Measurements from ENCODE around the gene RTN1. TPM values are rescaled to one million over a fixed set of nuclear protein-coding genes. Genes with fewer than 3 reads are reported as not detected.

Gene RTN1
- total and polyA plus RNA-seq, 2 of the 8 experiments (the other 6 are each of a cell fraction or from before 2014, with no cell fraction given), result 2.8 to 4.9 TPM

DNA sequence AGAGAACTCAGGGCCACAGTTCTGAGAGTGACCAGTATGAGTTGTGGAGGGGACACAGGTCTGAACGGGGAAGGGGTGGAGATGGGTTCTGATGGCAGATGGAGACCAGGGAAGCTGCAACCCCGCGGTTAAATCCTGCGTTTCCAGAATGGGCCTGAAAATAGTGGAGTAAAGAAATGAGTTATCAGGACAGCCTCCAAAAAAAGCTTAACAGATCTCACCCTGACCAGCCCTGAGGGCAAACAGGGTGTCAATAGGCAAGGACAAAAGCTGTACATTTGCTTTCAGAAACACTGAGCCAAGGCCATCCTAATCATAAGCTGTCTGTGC is 555 bp upstream of the RTN1 start:
- H2BK120ac ChIP-seq (replicated peaks; ENCODE audit: low read depth, low read length), result no peak overlapping the region
- peaks cover 8% of the 10 kb centered on the region; the same call in 1 of the 2 replicates for H3K23me2 ChIP-seq (ENCODE audit: low read depth, low read length)
- CTCF ChIA-PET (ENCODE audit: partially characterized antibody), result interaction anchor here (0.5 to 1.8 kb wide), 12 partner anchors 8 to 239 kb away, joined by 3 to 6 read pairs (median 3); no protein-coding TSS in a partner anchor
- no peak overlapping the region for H3K4ac ChIP-seq (replicated peaks; ENCODE audit: insufficient read length, low read depth, low read length)
- H4K5ac ChIP-seq (ENCODE audit: insufficient read length, low read depth, low read length), result no peak overlapping the region
- H3K79me1 ChIP-seq (ENCODE audit: low read depth, low read length), result no peaks in the 10 kb centered on the region
- no peaks in the 10 kb centered on the region for H3K36me3 ChIP-seq (ENCODE audit: control insufficient read depth in 2 of 4, insufficient read depth in 4 of 4, low read length in 3 of 4)
- H3K18ac ChIP-seq (ENCODE audit: extremely low read depth, low read length), result no peak overlapping the region
- peaks cover 0 to 2% of the 10 kb centered on the region in 2 experiments for H4K20me1 ChIP-seq (replicated peaks in 1 of 2; ENCODE audit: control insufficient read depth in 1 of 2, insufficient read depth in 2 of 2, low read length in 2 of 2)
- H3K23ac ChIP-seq (ENCODE audit: insufficient read length), result no peak overlapping the region
- 13% methylated on average over 4 of the region's 4 CpGs; no CpG with 5 or more reads in 1 of the 2 experiments for WGBS, 2 experiments (ENCODE audit: extremely low coverage in 1 of 2, insufficient coverage in 1 of 2, insufficient read length in 1 of 2, insufficient replicate concordance in 2 of 2, low coverage in 1 of 2, low lambda C conversion rate in 2 of 2, missing lambda C conversion rate in 1 of 2)
- FAIRE-seq, result no peak
- H2BK15ac ChIP-seq (ENCODE audit: low read length), result no peak overlapping the region
- H2BK5ac ChIP-seq (ENCODE audit: low read depth, low read length), result no peak overlapping the region
- DNase-seq (ENCODE audit: low read depth in 1 of 2, low spot score in 2 of 2), result no peak
- peak overlapping the region in 1 of 4 experiments; percentile 50; a peak in 1 of 7 replicates for H3K9ac ChIP-seq (replicated peaks in 1 of 4; ENCODE audit: extremely low read depth in 1 of 4, low read depth in 3 of 4, low read length in 3 of 4)
- H2AK5ac ChIP-seq (ENCODE audit: low read depth, low read length), result no peak overlapping the region
- H2AFZ ChIP-seq (ENCODE audit: low read length), result peak overlapping the region; percentile 99
- H3K4me1 ChIP-seq (replicated peaks in 1 of 4; ENCODE audit: control insufficient read depth in 3 of 4, insufficient read depth in 4 of 4, low read length in 3 of 4), result peaks cover 0 to 9% (median 2%) of the 10 kb centered on the region in 4 experiments; a peak in 3 of 7 replicates
- no peaks in the 10 kb centered on the region for H3K9me3 ChIP-seq (ENCODE audit: insufficient read depth in 2 of 2, low read depth in 1 of 2, low read length in 1 of 2)
- H3K4me2 ChIP-seq (ENCODE audit: insufficient read depth in 1 of 2, low read depth in 2 of 2, low read length in 2 of 2), result peak overlapping the region; percentile 89 to 93
- H3K79me2 ChIP-seq (ENCODE audit: control insufficient read depth in 1 of 2, insufficient read depth in 2 of 2, low read length in 2 of 2), result no peaks in the 10 kb centered on the region
- H3K27me3 ChIP-seq (replicated peaks in 1 of 4; ENCODE audit: control insufficient read depth in 3 of 4, extremely low read depth in 1 of 4, insufficient read depth in 3 of 4, low read length in 3 of 4), result peaks cover 2 to 34% (median 28%) of the 10 kb centered on the region in 4 experiments
- no peak for TF ChIP-seq ASH2L (IDR thresholded peaks at IDR 0.05; ENCODE audit: low read length)
- no peak for TF ChIP-seq FOSL1 (IDR thresholded peaks at IDR 0.05; ENCODE audit: insufficient read depth, low read depth, low read length)
- no peak for TF ChIP-seq SP2 (IDR thresholded peaks at IDR 0.05; ENCODE audit: low read length)
- no peak for TF ChIP-seq CBX5 (IDR thresholded peaks at IDR 0.05; ENCODE audit: low read depth, low read length)
- TF ChIP-seq CTBP2 (IDR thresholded peaks at IDR 0.05; ENCODE audit: borderline replicate concordance, insufficient read depth, insufficient read length, low read length), result no peak
- TF ChIP-seq, protein P1, sequence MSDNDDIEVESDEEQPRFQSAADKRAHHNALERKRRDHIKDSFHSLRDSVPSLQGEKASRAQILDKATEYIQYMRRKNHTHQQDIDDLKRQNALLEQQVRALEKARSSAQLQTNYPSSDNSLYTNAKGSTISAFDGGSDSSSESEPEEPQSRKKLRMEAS (IDR thresholded peaks at IDR 0.05), result no peak
- TF ChIP-seq, protein P2, sequence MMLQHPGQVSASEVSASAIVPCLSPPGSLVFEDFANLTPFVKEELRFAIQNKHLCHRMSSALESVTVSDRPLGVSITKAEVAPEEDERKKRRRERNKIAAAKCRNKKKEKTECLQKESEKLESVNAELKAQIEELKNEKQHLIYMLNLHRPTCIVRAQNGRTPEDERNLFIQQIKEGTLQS (IDR thresholded peaks at IDR 0.05; ENCODE audit: insufficient read depth, low read depth, low read length), result no peak
- no peak for TF ChIP-seq HDAC2 (IDR thresholded peaks at IDR 0.05; ENCODE audit: borderline replicate concordance in 1 of 2, low read depth in 2 of 2, low read length in 2 of 2)
- TF ChIP-seq CBX8 (IDR thresholded peaks at IDR 0.05; ENCODE audit: borderline replicate concordance, low read depth, low read length), result no peak
- no peak for TF ChIP-seq JUN (IDR thresholded peaks at IDR 0.05; ENCODE audit: low read depth, low read length)
- no peak for TF ChIP-seq EGR1 (IDR thresholded peaks at IDR 0.05; ENCODE audit: borderline replicate concordance, low read depth, low read length)
- TF ChIP-seq SUZ12 (IDR thresholded peaks at IDR 0.05; ENCODE audit: low read length), result peak; percentile 48; the same call in 1 of the 2 replicates
- peak; percentile 41 for TF ChIP-seq EZH2 (IDR thresholded peaks at IDR 0.05; ENCODE audit: low read depth, low read length, severe bottlenecking)
- no peak overlapping the region for H3K56ac ChIP-seq (replicated peaks; ENCODE audit: insufficient read length, low read depth, low read length)
- H2BK12ac ChIP-seq (ENCODE audit: low read depth, low read length), result no peak overlapping the region
- POLR2A ChIA-PET (ENCODE audit: partially characterized antibody), result interaction anchor here (1.3 kb wide), 1 partner anchor 11 kb away, joined by 3 read pairs; no protein-coding TSS in a partner anchor
- no peak overlapping the region for H3K14ac ChIP-seq (ENCODE audit: insufficient read length)
- no peak overlapping the region for H4K8ac ChIP-seq (ENCODE audit: extremely low read depth, insufficient read depth, low read length)
- H3K27ac ChIP-seq (ENCODE audit: low read depth, low read length), result no peak overlapping the region
- H2BK20ac ChIP-seq (ENCODE audit: low read length), result no peak overlapping the region
- H3K4me3 ChIP-seq (ENCODE audit: extremely low read depth in 1 of 4, insufficient read depth in 2 of 4, low read depth in 3 of 4, low read length in 4 of 4), result peak overlapping the region; percentile 46 to 64 (median 57); a peak in 7 of 8 replicates
- H4K91ac ChIP-seq (replicated peaks; ENCODE audit: insufficient read length, low read length), result no peak overlapping the region

All from H1 (cell line).